ENCODE data around the gene MIS18BP1. TPM values are rescaled to one million over a fixed set of nuclear protein-coding genes. Genes with fewer than 3 reads are reported as not detected.

The MIS18BP1 gene
- total and polyA plus RNA-seq, 2 of the 4 experiments (the other 2 are of a cell fraction), result 10.6 to 18.6 TPM

- Histone ChIP-seq H2BK20ac (ENCODE audit: low read depth, low read length) (no peak overlapping the region), H4K91ac (ENCODE audit: insufficient read depth, low read depth, low read length) (no peak overlapping the region), H3K4ac (ENCODE audit: low read depth, low read length) (no peak overlapping the region), H3K9ac (ENCODE audit: low read depth, low read length) (no peak overlapping the region), H2BK120ac (ENCODE audit: low read depth, low read length) (no peak overlapping the region), H3K9me1 (ENCODE audit: insufficient read depth, low read length) (no peaks in the 10 kb centered on the region), H3K27me3 (ENCODE audit: control insufficient read depth, insufficient read depth, low read length) (peaks cover 2% of the 10 kb centered on the region; the same call in 1 of the 2 replicates), H3K23ac (ENCODE audit: low read depth, low read length) (no peak overlapping the region), H3K4me1 (ENCODE audit: control insufficient read depth, insufficient read depth, low read length) (no peaks in the 10 kb centered on the region), H2BK15ac (ENCODE audit: low read depth, low read length) (no peak overlapping the region), H4K5ac (ENCODE audit: low read depth, low read length) (no peak overlapping the region), H3K18ac (ENCODE audit: low read depth, low read length) (no peak overlapping the region), H2AFZ (replicated peaks; ENCODE audit: low read length, poor library complexity) (no peak overlapping the region), H3K14ac (replicated peaks; ENCODE audit: low read depth, low read length) (no peak overlapping the region), H3K36me3 (ENCODE audit: control insufficient read depth, insufficient read depth, low read length) (no peaks in the 10 kb centered on the region), H4K8ac (ENCODE audit: low read depth in 2 of 2, low read length in 2 of 2) (no peak overlapping the region), H3K4me2 (ENCODE audit: low read depth, low read length) (no peak overlapping the region), H2BK5ac (ENCODE audit: low read depth, low read length, poor library complexity, severe bottlenecking) (no peak overlapping the region), H3K79me1 (ENCODE audit: low read depth in 1 of 2, low read length in 2 of 2) (no peaks in the 10 kb centered on the region), H3K27ac (ENCODE audit: insufficient read depth, low read length) (no peak overlapping the region), H3K4me3 (ENCODE audit: insufficient read depth, low read depth, low read length) (no peak overlapping the region), H3K56ac (ENCODE audit: extremely low read depth, insufficient read depth, low read length) (no peak overlapping the region), H2AK9ac (replicated peaks; ENCODE audit: low read depth, low read length, poor library complexity) (no peak overlapping the region), H3K9me3 (ENCODE audit: control insufficient read depth, insufficient read depth, low read length) (no peaks in the 10 kb centered on the region), H4K20me1 (ENCODE audit: insufficient read depth, low read length) (no peaks in the 10 kb centered on the region), H2AK5ac (ENCODE audit: low read depth, low read length) (no peak overlapping the region)
- in situ Hi-C loops (cut with MboI; ENCODE audit: low sequenced_read_pairs), result no loop called here
- BruUV-seq (replicated peaks), result no TSS peak
- dilution Hi-C loops (cut with HindIII; ENCODE audit: low sequenced_read_pairs, unreplicated experiment), result no loop called here
- ChIA-PET POLR2A (ENCODE audit: unreplicated experiment) (no interaction called here), CTCF (interaction anchor here (0.5 to 0.7 kb wide), 2 partner anchors 242 to 841 kb away, joined by 3 to 4 read pairs; no protein-coding TSS in a partner anchor)
- WGBS, 2 experiments (ENCODE audit: extremely low coverage in 2 of 2, insufficient read length in 1 of 2), result no CpG with 5 or more reads among the region's 1 CpG
- DNase-seq (no peak), ATAC-seq (ENCODE audit: low read depth) (no peak)
- intact Hi-C loops (cut with micrococcal nuclease), result no loop called here
- TF ChIP-seq ELK1 (IDR thresholded peaks at IDR 0.05; ENCODE audit: borderline replicate concordance, low read depth, low read length) (no peak), FOS (IDR thresholded peaks at IDR 0.05; ENCODE audit: low read depth, low read length) (no peak), POLR2A (IDR thresholded peaks at IDR 0.05; ENCODE audit: low read depth, low read length) (no peak), MAFK (IDR thresholded peaks at IDR 0.05; ENCODE audit: low read depth, low read length) (no peak), USF2 (IDR thresholded peaks at IDR 0.05; ENCODE audit: low read depth, low read length) (no peak), RAD21 (IDR thresholded peaks at IDR 0.05; ENCODE audit: low read length) (no peak), RCOR1 (IDR thresholded peaks at IDR 0.05; ENCODE audit: insufficient replicate concordance, low read length) (no peak), CEBPB (IDR thresholded peaks at IDR 0.05; ENCODE audit: low read depth, low read length) (no peak), MXI1 (IDR thresholded peaks at IDR 0.05; ENCODE audit: borderline replicate concordance, low read depth, low read length) (no peak), RFX5 (IDR thresholded peaks at IDR 0.05; ENCODE audit: low read depth, low read length) (no peak), CHD1 (IDR thresholded peaks at IDR 0.05; ENCODE audit: low read depth, low read length) (no peak), BHLHE40 (IDR thresholded peaks at IDR 0.05; ENCODE audit: low read depth, low read length) (no peak), SMC3 (IDR thresholded peaks at IDR 0.05; ENCODE audit: low read depth, low read length) (no peak), NFE2L2 (IDR thresholded peaks at IDR 0.05; ENCODE audit: low read depth, low read length) (no peak), MAZ (IDR thresholded peaks at IDR 0.05; ENCODE audit: borderline replicate concordance, low read depth, low read length) (no peak), CTCF (conservative IDR thresholded peaks at IDR 0.05; ENCODE audit: low read depth, low read length) (no peak)
Measured at GRCh38 chr14:45270031-45270430, 17.0 kb upstream of the MIS18BP1 start.
